Measurements from ENCODE around the gene PCLO.

GRCh38 chr7:82886324-82886723 lies 276.4 kb downstream of the PCLO start:
- TF ChIP-seq EZH2 (IDR thresholded peaks at IDR 0.05; ENCODE audit: low read length) (no peak), CTCF (optimal IDR thresholded peaks at IDR 0.05 in 1 of 3, IDR thresholded peaks at IDR 0.05 in 1 of 3, conservative IDR thresholded peaks at IDR 0.05 in 1 of 3; ENCODE audit: extremely low read depth in 1 of 3, insufficient read depth in 2 of 3, low read length in 3 of 3) (no peak)

All from keratinocyte (primary cell).